Measurements from ENCODE around the gene PTPRN2.
"Not testable (repeated sequence)": the region's sequence is repeated elsewhere in the genome, so short reads cannot be mapped to it uniquely, and the experiment has no call there.

Gene PTPRN2

GRCh38 chr7:157595086-157595855 lies 992.4 kb downstream of the PTPRN2 start:
- DNase-seq (ENCODE audit: low read depth in 2 of 2, low spot score in 1 of 2), result no peak

GRCh38 chr7:157594306-157594705 lies 993.3 kb downstream of the PTPRN2 start:
- DNase-seq (ENCODE audit: low read depth in 2 of 2, low spot score in 1 of 2), result no peak

GRCh38 chr7:157593541-157593940 lies 994.1 kb downstream of the PTPRN2 start:
- no peak for DNase-seq (ENCODE audit: low read depth in 2 of 2, low spot score in 1 of 2)

GRCh38 chr7:157592636-157593320 lies 994.8 kb downstream of the PTPRN2 start:
- not testable (repeated sequence) for DNase-seq (ENCODE audit: low read depth in 2 of 2, low spot score in 1 of 2)

- no peak for DNase-seq (ENCODE audit: low read depth in 2 of 2, low spot score in 1 of 2)
Measured at GRCh38 chr7:157590526-157590925, 997.1 kb downstream of the PTPRN2 start.

- no peak for DNase-seq (ENCODE audit: low read depth in 2 of 2, low spot score in 1 of 2)
Measured at GRCh38 chr7:157589680-157590079, 997.9 kb downstream of the PTPRN2 start.

GRCh38 chr7:157587805-157588560 lies 999.6 kb downstream of the PTPRN2 start:
- no peak for DNase-seq (ENCODE audit: low read depth in 2 of 2, low spot score in 1 of 2)

GRCh38 chr7:157587051-157587804 lies 1000.4 kb downstream of the PTPRN2 start:
- DNase-seq (ENCODE audit: low read depth in 2 of 2, low spot score in 1 of 2), result no peak

GRCh38 chr7:157586426-157586955 lies 1001.1 kb downstream of the PTPRN2 start:
- DNase-seq (ENCODE audit: low read depth in 2 of 2, low spot score in 1 of 2), result no peak

- DNase-seq (ENCODE audit: low read depth in 2 of 2, low spot score in 1 of 2), result no peak
Measured at GRCh38 chr7:157585113-157585861, 1002.3 kb downstream of the PTPRN2 start.

GRCh38 chr7:157584420-157584819 lies 1003.2 kb downstream of the PTPRN2 start:
- no peak for DNase-seq (ENCODE audit: low read depth in 2 of 2, low spot score in 1 of 2)

GRCh38 chr7:157581740-157582139 lies 1005.9 kb downstream of the PTPRN2 start:
- DNase-seq (ENCODE audit: low read depth in 2 of 2, low spot score in 1 of 2), result no peak

- no peak for DNase-seq (ENCODE audit: low read depth in 2 of 2, low spot score in 1 of 2)
Measured at GRCh38 chr7:157580324-157580723, 1007.3 kb downstream of the PTPRN2 start.

GRCh38 chr7:157579425-157579824 lies 1008.2 kb downstream of the PTPRN2 start:
- DNase-seq (ENCODE audit: low read depth in 2 of 2, low spot score in 1 of 2), result no peak

GRCh38 chr7:157577796-157578339 lies 1009.8 kb downstream of the PTPRN2 start:
- DNase-seq (ENCODE audit: low read depth in 2 of 2, low spot score in 1 of 2), result no peak

GRCh38 chr7:157577061-157577460 lies 1010.6 kb downstream of the PTPRN2 start:
- DNase-seq (ENCODE audit: low read depth in 2 of 2, low spot score in 1 of 2), result no peak

- DNase-seq (ENCODE audit: low read depth in 2 of 2, low spot score in 1 of 2), result peak in 1 of 2 donors; percentile 18
Measured at GRCh38 chr7:157576415-157576814, 1011.2 kb downstream of the PTPRN2 start.

GRCh38 chr7:157575777-157576176 lies 1011.8 kb downstream of the PTPRN2 start:
- no peak for DNase-seq (ENCODE audit: low read depth in 2 of 2, low spot score in 1 of 2)

GRCh38 chr7:157574914-157575586 lies 1012.6 kb downstream of the PTPRN2 start:
- no peak for DNase-seq (ENCODE audit: low read depth in 2 of 2, low spot score in 1 of 2)

All from stimulated activated CD8-positive, alpha-beta memory T cell treated with anti-CD3 and anti-CD28 coated beads, Interleukin-4, amount 100 ng/mL, for 4 hours (primary cell).